RWPE2 (cell line): ENCODE data around the gene OR1D5.

Source experiments
- ATAC-seq: fragments of 200-7000 bp; cut with Tn5 transposase; 3 replicates; pipeline ENCODE4 v1.9.1; 2021; ENCODE audit warnings: low read depth
- DNase-seq: peaks from one replicate; pipeline ENCODE4 v3.0.0-alpha.2; 2020; ENCODE audit warnings: low spot score
- H3K27ac ChIP-seq: fragments of 450-650 bp; 2 replicates; pipeline ENCODE4 v1.5.1; 2017; ENCODE audit warnings: mild to moderate bottlenecking; ENCODE audit not compliant: poor library complexity, severe bottlenecking
- H3K27me3 ChIP-seq: fragments of 250-450 bp; sonication (Bioruptor Pico); 2 replicates; pipeline ENCODE4 v1.5.1; 2021; ENCODE audit warnings: mild to moderate bottlenecking, moderate library complexity; ENCODE audit not compliant: insufficient read depth, poor library complexity, severe bottlenecking
- H3K36me3 ChIP-seq: fragments of 250-450 bp; sonication (Bioruptor Pico); 2 replicates; pipeline ENCODE4 v1.5.1; 2020; ENCODE audit warnings: low read depth, mild to moderate bottlenecking, moderate library complexity
- H3K4me1 ChIP-seq: fragments of 250-450 bp; sonication (Bioruptor Pico); 2 replicates; pipeline ENCODE4 v1.5.1; 2021; ENCODE audit warnings: mild to moderate bottlenecking, moderate library complexity; ENCODE audit not compliant: insufficient read depth, poor library complexity, severe bottlenecking
- H3K4me3 ChIP-seq: fragments of 250-450 bp; sonication (Bioruptor Pico); 2 replicates; pipeline ENCODE4 v1.5.1; 2021; ENCODE audit warnings: mild to moderate bottlenecking, moderate library complexity; ENCODE audit not compliant: severe bottlenecking
- H3K9me3 ChIP-seq: fragments of 250-450 bp; sonication (Bioruptor Pico); 2 replicates; pipeline ENCODE4 v1.5.1; 2021; ENCODE audit warnings: mild to moderate bottlenecking, moderate library complexity; ENCODE audit not compliant: severe bottlenecking
- CTCF ChIP-seq: fragments of 450-650 bp; IDR thresholded peaks from one replicate; pipeline ENCODE4 v1.5.1; 2017; ENCODE audit warnings: mild to moderate bottlenecking, moderate library complexity; ENCODE audit not compliant: poor library complexity, severe bottlenecking

The OR1D5 gene

GRCh38 chr17:3048727-3049471 is 14.5 kb downstream of the OR1D5 start:
- Histone ChIP-seq H3K4me3 (peak overlapping the region; percentile 50), H3K27ac (no peak overlapping the region), H3K36me3 (no peaks in the 10 kb centered on the region), H3K4me1 (no peaks in the 10 kb centered on the region), H3K9me3 (no peaks in the 10 kb centered on the region), H3K27me3 (no peaks in the 10 kb centered on the region)
- DNase-seq: peak; percentile 98
- peak; percentile 99 for ATAC-seq
- peak; percentile 96 for TF ChIP-seq CTCF

- no peak for ATAC-seq
- no peak overlapping the region for H3K4me3 ChIP-seq
- no peak for TF ChIP-seq CTCF
- H3K27ac ChIP-seq: no peak overlapping the region
- no peaks in the 10 kb centered on the region for H3K9me3 ChIP-seq
- no peaks in the 10 kb centered on the region for H3K36me3 ChIP-seq
- H3K27me3 ChIP-seq: no peaks in the 10 kb centered on the region
- H3K4me1 ChIP-seq: no peaks in the 10 kb centered on the region
- DNase-seq: no peak
Measured at GRCh38 chr17:3046753-3047152, 16.7 kb downstream of the OR1D5 start.

- DNase-seq: no peak
- Histone ChIP-seq H3K36me3 (no peaks in the 10 kb centered on the region), H3K4me3 (no peak overlapping the region), H3K9me3 (no peaks in the 10 kb centered on the region), H3K27ac (no peak overlapping the region), H3K4me1 (no peaks in the 10 kb centered on the region), H3K27me3 (no peaks in the 10 kb centered on the region)
- ATAC-seq: no peak
- peak; percentile 15 for TF ChIP-seq CTCF
Measured at GRCh38 chr17:3043737-3044365, 19.6 kb downstream of the OR1D5 start.

- H3K9me3 ChIP-seq: no peaks in the 10 kb centered on the region
- H3K27ac ChIP-seq: no peak overlapping the region
- DNase-seq (no peak), ATAC-seq (no peak)
- H3K36me3 ChIP-seq: no peaks in the 10 kb centered on the region
- H3K4me1 ChIP-seq: no peaks in the 10 kb centered on the region
- TF ChIP-seq CTCF: no peak
- H3K4me3 ChIP-seq: no peak overlapping the region
- H3K27me3 ChIP-seq: no peaks in the 10 kb centered on the region
Measured at GRCh38 chr17:3040882-3041281, 22.5 kb downstream of the OR1D5 start.

GRCh38 chr17:3039736-3040135 is 23.7 kb downstream of the OR1D5 start:
- Histone ChIP-seq H3K4me1 (no peaks in the 10 kb centered on the region), H3K27ac (no peak overlapping the region), H3K36me3 (no peaks in the 10 kb centered on the region), H3K27me3 (no peaks in the 10 kb centered on the region), H3K4me3 (no peak overlapping the region), H3K9me3 (no peaks in the 10 kb centered on the region)
- DNase-seq (no peak), ATAC-seq (no peak)
- no peak for TF ChIP-seq CTCF
